ENCODE measurements around the gene INPP5A.

DNA sequence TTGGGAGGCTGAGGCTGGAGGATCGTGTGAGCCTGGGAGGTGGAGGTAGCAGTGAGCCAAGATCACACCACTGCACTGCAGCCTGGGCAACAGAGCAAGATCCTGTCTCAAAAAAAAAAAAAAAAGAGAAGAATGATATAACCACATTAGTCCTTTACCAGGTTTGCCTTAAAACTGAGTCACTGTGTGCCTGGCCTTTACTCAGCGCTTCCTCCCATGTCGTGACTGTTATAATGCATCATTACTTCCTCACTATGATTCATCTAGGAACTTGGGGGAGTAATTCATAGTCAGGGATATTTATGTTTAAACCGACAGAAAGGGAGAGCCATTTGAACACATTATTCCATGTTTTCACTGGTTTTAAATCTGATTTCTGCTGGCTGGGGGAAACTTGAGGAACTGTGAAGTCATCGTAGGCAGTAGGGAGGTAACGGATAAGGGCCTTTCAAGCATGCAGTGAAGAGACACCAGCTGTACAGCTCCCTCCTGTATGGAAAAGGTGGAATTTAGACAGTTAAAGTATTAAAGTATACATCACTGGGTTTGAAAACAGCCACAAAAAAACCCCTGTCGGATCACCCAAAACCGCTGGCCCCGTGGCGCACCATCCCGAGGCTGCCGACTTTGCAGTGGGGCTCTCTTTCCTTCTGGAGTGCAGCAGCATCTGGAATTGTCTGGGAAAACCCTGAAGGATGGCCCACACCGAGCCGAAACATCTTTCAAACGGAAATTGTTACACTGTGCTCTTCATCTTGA is 128.5 kb downstream of the INPP5A start:
- TF ChIP-seq POLR2A (IDR thresholded peaks at IDR 0.05) (no peak), CTCF (IDR thresholded peaks at IDR 0.05) (no peak)

All from upper lobe of left lung (tissue), 4 donors.